ENCODE results near the gene CD2AP. TPM values are rescaled to one million over a fixed set of nuclear protein-coding genes. Genes with fewer than 3 reads are reported as not detected.

Gene CD2AP
- total and polyA plus RNA-seq, 2 of the 8 experiments (the other 6 are each of a cell fraction or from before 2014, with no cell fraction given) = 8.6 to 75.6 TPM

DNA sequence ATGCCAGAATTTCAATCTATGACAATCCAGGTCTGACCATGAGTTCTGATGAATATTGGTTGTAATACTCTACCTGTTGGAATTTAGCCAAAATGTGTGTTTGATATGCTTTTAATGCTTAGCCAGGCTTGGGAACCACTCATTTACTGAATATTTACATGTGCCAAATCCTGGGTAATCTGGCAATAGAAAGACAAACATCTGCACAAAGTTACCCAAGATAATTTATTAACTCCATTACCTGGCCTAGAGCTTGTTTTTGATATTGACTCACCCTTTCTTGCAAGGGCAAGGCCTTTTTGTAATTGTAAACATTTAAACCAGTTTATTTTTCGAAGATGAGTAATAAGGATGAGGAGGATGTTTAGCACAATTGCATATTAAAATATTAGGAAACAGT is 13.5 kb upstream of the CD2AP start:
- Histone ChIP-seq H3K27me3 (replicated peaks in 1 of 4; ENCODE audit: control insufficient read depth in 3 of 4, extremely low read depth in 1 of 4, insufficient read depth in 3 of 4, low read length in 3 of 4) (no peaks in the 10 kb centered on the region), H3K23ac (ENCODE audit: insufficient read length) (no peak overlapping the region), H3K79me1 (ENCODE audit: low read depth, low read length) (no peaks in the 10 kb centered on the region), H2BK12ac (ENCODE audit: low read depth, low read length) (no peak overlapping the region), H3K4ac (replicated peaks; ENCODE audit: insufficient read length, low read depth, low read length) (no peak overlapping the region), H2BK15ac (ENCODE audit: low read length) (no peak overlapping the region), H2BK20ac (ENCODE audit: low read length) (no peak overlapping the region), H4K20me1 (replicated peaks in 1 of 2; ENCODE audit: control insufficient read depth in 1 of 2, insufficient read depth in 2 of 2, low read length in 2 of 2) (no peaks in the 10 kb centered on the region), H3K56ac (replicated peaks; ENCODE audit: insufficient read length, low read depth, low read length) (no peak overlapping the region), H2AFZ (ENCODE audit: low read length) (no peak overlapping the region), H3K4me3 (ENCODE audit: extremely low read depth in 1 of 4, insufficient read depth in 2 of 4, low read depth in 3 of 4, low read length in 4 of 4) (no peak overlapping the region), H3K4me1 (replicated peaks in 1 of 4; ENCODE audit: control insufficient read depth in 3 of 4, insufficient read depth in 4 of 4, low read length in 3 of 4) (no peaks in the 10 kb centered on the region), H4K91ac (replicated peaks; ENCODE audit: insufficient read length, low read length) (no peak overlapping the region), H3K18ac (ENCODE audit: extremely low read depth, low read length) (no peak overlapping the region), H4K5ac (ENCODE audit: insufficient read length, low read depth, low read length) (no peak overlapping the region), H3K9me3 (ENCODE audit: insufficient read depth in 2 of 2, low read depth in 1 of 2, low read length in 1 of 2) (no peaks in the 10 kb centered on the region), H3K4me2 (ENCODE audit: insufficient read depth in 1 of 2, low read depth in 2 of 2, low read length in 2 of 2) (no peak overlapping the region), H2BK120ac (replicated peaks; ENCODE audit: low read depth, low read length) (no peak overlapping the region), H3K36me3 (ENCODE audit: control insufficient read depth in 2 of 4, insufficient read depth in 4 of 4, low read length in 3 of 4) (no peaks in the 10 kb centered on the region), H3K79me2 (ENCODE audit: control insufficient read depth in 1 of 2, insufficient read depth in 2 of 2, low read length in 2 of 2) (no peaks in the 10 kb centered on the region), H4K8ac (ENCODE audit: extremely low read depth, insufficient read depth, low read length) (no peak overlapping the region), H2AK5ac (ENCODE audit: low read depth, low read length) (no peak overlapping the region), H3K14ac (ENCODE audit: insufficient read length) (no peak overlapping the region), H3K23me2 (ENCODE audit: low read depth, low read length) (no peaks in the 10 kb centered on the region), H3K9ac (replicated peaks in 1 of 4; ENCODE audit: extremely low read depth in 1 of 4, low read depth in 3 of 4, low read length in 3 of 4) (no peak overlapping the region), H2BK5ac (ENCODE audit: low read depth, low read length) (no peak overlapping the region), H3K27ac (ENCODE audit: low read depth, low read length) (no peak overlapping the region)
- DNase-seq (ENCODE audit: low read depth in 1 of 2, low spot score in 2 of 2) = no peak
- ChIA-PET CTCF (ENCODE audit: partially characterized antibody) (no interaction called here), POLR2A (ENCODE audit: partially characterized antibody) (no interaction called here)
- FAIRE-seq = no peak
- WGBS, 2 experiments (ENCODE audit: extremely low coverage in 1 of 2, insufficient coverage in 1 of 2, insufficient read length in 1 of 2, insufficient replicate concordance in 2 of 2, low coverage in 1 of 2, low lambda C conversion rate in 2 of 2, missing lambda C conversion rate in 1 of 2) = 96% methylated on average over 1 of the region's 1 CpG; no CpG with 5 or more reads in 1 of the 2 experiments
- TF ChIP-seq, protein P1, sequence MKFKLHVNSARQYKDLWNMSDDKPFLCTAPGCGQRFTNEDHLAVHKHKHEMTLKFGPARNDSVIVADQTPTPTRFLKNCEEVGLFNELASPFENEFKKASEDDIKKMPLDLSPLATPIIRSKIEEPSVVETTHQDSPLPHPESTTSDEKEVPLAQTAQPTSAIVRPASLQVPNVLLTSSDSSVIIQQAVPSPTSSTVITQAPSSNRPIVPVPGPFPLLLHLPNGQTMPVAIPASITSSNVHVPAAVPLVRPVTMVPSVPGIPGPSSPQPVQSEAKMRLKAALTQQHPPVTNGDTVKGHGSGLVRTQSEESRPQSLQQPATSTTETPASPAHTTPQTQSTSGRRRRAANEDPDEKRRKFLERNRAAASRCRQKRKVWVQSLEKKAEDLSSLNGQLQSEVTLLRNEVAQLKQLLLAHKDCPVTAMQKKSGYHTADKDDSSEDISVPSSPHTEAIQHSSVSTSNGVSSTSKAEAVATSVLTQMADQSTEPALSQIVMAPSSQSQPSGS (IDR thresholded peaks at IDR 0.05; ENCODE audit: low read length) = no peak
- no peak for TF ChIP-seq HDAC6 (IDR thresholded peaks at IDR 0.05; ENCODE audit: low read depth, low read length)
- no peak for TF ChIP-seq RFX5 (IDR thresholded peaks at IDR 0.05; ENCODE audit: borderline replicate concordance, low read depth, low read length)
- no peak for TF ChIP-seq SIX5 (IDR thresholded peaks at IDR 0.05; ENCODE audit: low read depth, low read length)
- no peak for TF ChIP-seq KDM4A (IDR thresholded peaks at IDR 0.05; ENCODE audit: low read depth, low read length, severe bottlenecking)
- TF ChIP-seq SAP30 (IDR thresholded peaks at IDR 0.05; ENCODE audit: insufficient read depth, insufficient replicate concordance, low read length) = no peak
- TF ChIP-seq, protein P2, sequence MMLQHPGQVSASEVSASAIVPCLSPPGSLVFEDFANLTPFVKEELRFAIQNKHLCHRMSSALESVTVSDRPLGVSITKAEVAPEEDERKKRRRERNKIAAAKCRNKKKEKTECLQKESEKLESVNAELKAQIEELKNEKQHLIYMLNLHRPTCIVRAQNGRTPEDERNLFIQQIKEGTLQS (IDR thresholded peaks at IDR 0.05; ENCODE audit: insufficient read depth, low read depth, low read length) = no peak
- no peak for TF ChIP-seq EZH2 (IDR thresholded peaks at IDR 0.05; ENCODE audit: low read depth, low read length, severe bottlenecking)
- no peak for TF ChIP-seq BRCA1 (IDR thresholded peaks at IDR 0.05; ENCODE audit: low read depth, low read length)
- TF ChIP-seq KDM5A (IDR thresholded peaks at IDR 0.05; ENCODE audit: low read length) = no peak
- TF ChIP-seq RNF2 (IDR thresholded peaks at IDR 0.05; ENCODE audit: borderline replicate concordance, low read depth, low read length, missing control alignments, poor library complexity, severe bottlenecking) = no peak
- no peak for TF ChIP-seq PHF8 (conservative IDR thresholded peaks at IDR 0.05; ENCODE audit: low read depth, low read length)
